Prostate gland (tissue), 2 donors: Measurements from ENCODE around the gene LOX. TPM values are rescaled to one million over a fixed set of nuclear protein-coding genes. Genes with fewer than 3 reads are reported as not detected.

Experiments used
- DNase-seq: peaks from one replicate; pipeline ENCODE4 v3.0.0-alpha.2; 2019; ENCODE audit warnings: low spot score
- H3K27ac ChIP-seq, 2 donors: fragments of 200-600 bp; sonication (generic); 2 replicates each; pipeline ENCODE4 v1.5.1; 2017 to 2019
- H3K27me3 ChIP-seq: fragments of 200-600 bp; sonication (generic); replicated peaks from 2 replicates; pipeline ENCODE4 v1.5.1; 2019; ENCODE audit not compliant: insufficient read depth
- H3K36me3 ChIP-seq, 2 donors: fragments of 200-600 bp; sonication (generic); 1 replicate in 1 of 2; 2 replicates in 1 of 2; pipeline versions ENCODE4 v1.5.1 to v1.8.1; 2017 to 2019
- H3K4me1 ChIP-seq: fragments of 200-600 bp; sonication (generic); replicated peaks from 2 replicates; pipeline ENCODE4 v1.5.1; 2019
- H3K4me3 ChIP-seq, 2 donors: fragments of 200-600 bp; sonication (generic); 2 replicates each; pipeline ENCODE4 v1.5.1; 2017 to 2019
- H3K9me3 ChIP-seq: fragments of 200-600 bp; sonication (generic); 2 replicates; pipeline ENCODE4 v1.5.1; 2017
- CTCF ChIP-seq, 4 experiments: fragments of 200-600 bp in 2 of 4; fragments of 450-650 bp in 2 of 4; sonication (generic) in 2 of 4; IDR thresholded peaks; 1 replicate in 3 of 4; 2 replicates in 1 of 4; pipeline ENCODE4 v1.5.1; 2016 to 2019; ENCODE audit warnings: antibody characterized with exemption in 4 of 4, mild to moderate bottlenecking in 2 of 4, moderate library complexity in 2 of 4
- POLR2A ChIP-seq: fragments of 450-650 bp; IDR thresholded peaks from one replicate; pipeline ENCODE4 v1.6.1; 2016; ENCODE audit warnings: antibody characterized with exemption, mild to moderate bottlenecking
- POLR2AphosphoS5 ChIP-seq: sonication (generic); formaldehyde crosslinking; IDR thresholded peaks from one replicate; pipeline ENCODE4 v1.6.1; 2017; ENCODE audit warnings: antibody characterized with exemption
- WGBS: methylation state at CpG from one replicate; pipeline ENCODE4 v1.1.5; 2018; 5-methylcytosine and 5-hydroxymethylcytosine counted together
- intact Hi-C: fragments of 100-400 bp; cut with DNase I; formaldehyde crosslinking; loops from one replicate; pipeline ENCODE4 v1.14.2; 2022
- total RNA-seq, 2 donors: library from RNA; depleted of rRNA; stranded (reverse); fragments of >200 nt; gene quantifications; one replicate each; pipeline ENCODE4 v1.1.0, GENCODE V29; 2016

Gene LOX
- total RNA-seq, 2 donors from 2014 or later: 2.8 to 9.1 TPM

DNA sequence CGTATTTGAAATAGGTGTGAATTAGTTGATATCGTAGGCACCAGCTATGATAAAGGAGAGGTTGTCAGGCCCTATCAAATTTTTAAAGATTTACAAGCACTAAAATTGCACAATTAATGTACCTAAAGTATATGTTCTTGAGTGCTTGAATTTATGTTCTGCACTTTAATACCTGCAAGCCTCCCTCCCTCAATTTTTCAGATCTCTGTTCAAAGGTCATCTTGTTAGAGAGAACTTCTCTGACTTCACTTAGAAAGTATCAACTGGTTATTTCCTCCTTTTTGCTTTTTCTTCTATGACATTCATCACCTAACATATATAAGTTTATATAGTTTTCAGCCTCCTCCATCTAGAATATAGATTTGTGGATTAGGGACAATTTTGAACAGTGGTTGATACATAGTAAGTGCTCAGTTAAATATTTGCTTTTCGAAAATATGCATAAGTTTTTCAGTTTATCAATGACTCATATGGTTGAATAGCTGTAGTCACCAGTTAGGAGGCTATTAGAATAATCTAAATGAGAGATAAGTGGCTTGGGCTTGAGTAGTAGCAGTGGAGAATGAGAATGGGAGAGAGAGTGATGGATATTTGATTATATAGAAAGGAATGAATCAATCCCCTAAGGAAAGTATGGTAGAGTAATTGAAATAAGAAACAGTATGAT is 37.3 kb downstream of the LOX start:
- no peak overlapping the region for H3K4me3 ChIP-seq
- no peak for DNase-seq
- intact Hi-C loops: no loop called here
- no peak overlapping the region for H3K27ac ChIP-seq
- no peak for TF ChIP-seq POLR2A
- TF ChIP-seq CTCF (IDR thresholded peaks at IDR 0.05): no peak
- no peak for TF ChIP-seq POLR2AphosphoS5
- H3K4me1 ChIP-seq: no peaks in the 10 kb centered on the region
- no peaks in the 10 kb centered on the region for H3K9me3 ChIP-seq
- no peaks in the 10 kb centered on the region for H3K36me3 ChIP-seq
- WGBS: 82% methylated on average over 3 of the region's 3 CpGs
- no peaks in the 10 kb centered on the region for H3K27me3 ChIP-seq

GRCh38 chr5:122036326-122036725 is 41.7 kb downstream of the LOX start:
- Histone ChIP-seq H3K9me3 (no peaks in the 10 kb centered on the region), H3K4me3 (no peak overlapping the region), H3K27me3 (no peaks in the 10 kb centered on the region), H3K27ac (no peak overlapping the region), H3K4me1 (no peaks in the 10 kb centered on the region), H3K36me3 (no peaks in the 10 kb centered on the region)
- WGBS: 67% methylated on average over 4 of the region's 4 CpGs
- TF ChIP-seq CTCF (IDR thresholded peaks at IDR 0.05) (no peak), POLR2A (no peak), POLR2AphosphoS5 (no peak)
- intact Hi-C loops: no loop called here
- DNase-seq: no peak

- Histone ChIP-seq H3K27me3 (no peaks in the 10 kb centered on the region), H3K36me3 (no peaks in the 10 kb centered on the region), H3K4me3 (no peak overlapping the region), H3K9me3 (no peaks in the 10 kb centered on the region), H3K27ac (no peak overlapping the region), H3K4me1 (no peaks in the 10 kb centered on the region)
- 54% methylated on average over 2 of the region's 2 CpGs for WGBS
- TF ChIP-seq POLR2A (no peak), POLR2AphosphoS5 (no peak)
- no peak for DNase-seq
- intact Hi-C loops: no loop called here
These were observed 42.1 kb downstream of the LOX start for GRCh38 chr5:122035913-122036312.

DNA sequence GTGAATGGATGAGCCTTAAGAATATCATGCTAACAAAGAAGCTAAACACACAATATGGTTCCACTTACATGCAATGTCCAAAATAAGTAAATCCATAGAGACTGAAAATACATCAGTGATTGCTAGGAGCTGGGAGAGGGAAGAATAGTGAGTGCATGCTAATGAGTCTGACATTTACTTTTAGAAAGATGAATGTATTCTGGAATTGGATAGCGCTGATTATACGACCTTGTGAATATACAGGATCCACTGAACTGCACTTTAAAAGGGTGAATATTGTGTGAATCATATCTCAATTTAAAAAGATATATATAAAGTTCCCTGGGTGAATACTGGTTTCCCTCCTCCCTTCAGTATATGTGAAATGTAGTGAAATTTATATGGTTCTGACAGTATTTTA is 46.2 kb downstream of the LOX start:
- intact Hi-C loops: no loop called here
- no peaks in the 10 kb centered on the region for H3K9me3 ChIP-seq
- 71% methylated on average over 2 of the region's 2 CpGs for whole genome bisulfite sequencing
- H3K27me3 ChIP-seq: no peaks in the 10 kb centered on the region
- no peak overlapping the region for H3K27ac ChIP-seq
- no peaks in the 10 kb centered on the region for H3K4me1 ChIP-seq
- no peak for DNase-seq
- TF ChIP-seq CTCF (IDR thresholded peaks at IDR 0.05) (no peak), POLR2AphosphoS5 (no peak), POLR2A (no peak)
- no peak overlapping the region for H3K4me3 ChIP-seq
- H3K36me3 ChIP-seq: no peaks in the 10 kb centered on the region

- no peaks in the 10 kb centered on the region for H3K36me3 ChIP-seq
- H3K27ac ChIP-seq: no peak overlapping the region
- intact Hi-C loops: no loop called here
- TF ChIP-seq CTCF (IDR thresholded peaks at IDR 0.05): no peak
- no peak for TF ChIP-seq POLR2A
- TF ChIP-seq POLR2AphosphoS5: no peak
- H3K4me1 ChIP-seq: no peaks in the 10 kb centered on the region
- no peak overlapping the region for H3K4me3 ChIP-seq
- no peaks in the 10 kb centered on the region for H3K27me3 ChIP-seq
- DNase-seq: no peak
- no peaks in the 10 kb centered on the region for H3K9me3 ChIP-seq
These were observed 47.8 kb downstream of the LOX start for GRCh38 chr5:122030251-122030650.
